BJ (cell line): ENCODE results near the gene SLC13A5. TPM values are rescaled to one million over a fixed set of nuclear protein-coding genes. Genes with fewer than 3 reads are reported as not detected.

Experiments
- CTCF ChIA-PET: fragments of 350-600 bp; formaldehyde crosslinking; extraction: SDS; loops from one replicate; lab custom pipeline; 2021; ENCODE audit warnings: antibody characterized with exemption, inconsistent platforms; lab: Yijun Ruan, JAX
- POLR2A ChIA-PET: fragments of 300-600 bp; sonication (Branson Sonifier 250); formaldehyde crosslinking; extraction: SDS; loops from one replicate; lab custom pipeline; 2021; ENCODE audit warnings: antibody characterized with exemption; lab: Charles Lee
- DNase-seq: peaks from one replicate; pipeline ENCODE4 v3.0.0-alpha.2; 2011; ENCODE audit warnings: low read depth
- H3K27me3 ChIP-seq: 2 replicates; pipeline ENCODE4 v1.6.0; 2011; ENCODE audit warnings: low read length; ENCODE audit not compliant: control insufficient read depth, insufficient read depth
- H3K36me3 ChIP-seq: 2 replicates; pipeline ENCODE4 v1.5.1; 2011; ENCODE audit warnings: low read length; ENCODE audit not compliant: control insufficient read depth, insufficient read depth
- H3K4me3 ChIP-seq: 2 replicates; pipeline ENCODE4 v1.5.1; 2011; ENCODE audit warnings: low read depth, mild to moderate bottlenecking, control low read depth, low read length
- CTCF ChIP-seq: IDR thresholded peaks from 2 replicates; pipeline ENCODE4 v1.5.1; 2011; ENCODE audit warnings: low read depth, mild to moderate bottlenecking, control low read depth, inconsistent platforms, low read length, moderate library complexity; ENCODE audit not compliant: insufficient read depth
- polyA plus RNA-seq: library from polyadenylated mRNA; depleted of rRNA; stranded (reverse); fragments of >200 nt; gene quantifications from 2 replicates; pipeline ENCODE4 v1.2.3, GENCODE V29; 2011

Gene SLC13A5
- polyA plus RNA-seq, 1 experiment = not detected

- no peak for DNase-seq
- Histone ChIP-seq H3K4me3 (no peak overlapping the region), H3K27me3 (peaks cover 2% of the 10 kb centered on the region; the same call in 1 of the 2 replicates), H3K36me3 (no peaks in the 10 kb centered on the region)
- no peak for TF ChIP-seq CTCF
- ChIA-PET POLR2A (no interaction called here), CTCF (no interaction called here)
Observed at GRCh38 chr17:6704470-6705052, 8.6 kb downstream of the SLC13A5 start.

GRCh38 chr17:6703751-6704150, 9.4 kb downstream of the SLC13A5 start:
- ChIA-PET CTCF (interaction anchor here (1.0 kb wide), 1 partner anchor 139 kb away, joined by 3 read pairs; no protein-coding TSS in a partner anchor), POLR2A (no interaction called here)
- H3K4me3 ChIP-seq = no peak overlapping the region
- H3K36me3 ChIP-seq = no peaks in the 10 kb centered on the region
- TF ChIP-seq CTCF = no peak
- H3K27me3 ChIP-seq = peaks cover 2% of the 10 kb centered on the region; the same call in 1 of the 2 replicates
- no peak for DNase-seq

- H3K4me3 ChIP-seq = no peak overlapping the region
- no peaks in the 10 kb centered on the region for H3K36me3 ChIP-seq
- ChIA-PET CTCF (interaction anchor here (0.9 to 1.0 kb wide), 2 partner anchors 11 to 17 kb away, joined by 3 read pairs; no protein-coding TSS in a partner anchor), POLR2A (no interaction called here)
- H3K27me3 ChIP-seq = peaks cover 2% of the 10 kb centered on the region; the same call in 1 of the 2 replicates
- no peak for DNase-seq
- no peak for TF ChIP-seq CTCF
Observed at GRCh38 chr17:6702567-6703215, 10.5 kb downstream of the SLC13A5 start.

- Histone ChIP-seq H3K27me3 (peaks cover 2% of the 10 kb centered on the region; the same call in 1 of the 2 replicates), H3K4me3 (no peak overlapping the region), H3K36me3 (no peaks in the 10 kb centered on the region)
- TF ChIP-seq CTCF = peak; percentile 34; the same call in 1 of the 2 replicates
- CTCF ChIA-PET = interaction anchor here (2.2 kb wide), 1 partner anchor 36 kb away, joined by 8 read pairs; no protein-coding TSS in a partner anchor
- POLR2A ChIA-PET = no interaction called here
- no peak for DNase-seq
Observed at GRCh38 chr17:6701719-6702118, 11.4 kb downstream of the SLC13A5 start.

GRCh38 chr17:6700948-6701307, 12.2 kb downstream of the SLC13A5 start:
- TF ChIP-seq CTCF = no peak
- ChIA-PET POLR2A (no interaction called here), CTCF (interaction anchor here (2.2 kb wide), 1 partner anchor 35 kb away, joined by 8 read pairs; no protein-coding TSS in a partner anchor)
- Histone ChIP-seq H3K36me3 (no peaks in the 10 kb centered on the region), H3K4me3 (no peak overlapping the region), H3K27me3 (peaks cover 4% of the 10 kb centered on the region; the same call in 1 of the 2 replicates)
- DNase-seq = no peak
